Skeletal muscle cell (primary cell): ENCODE results near the gene HSPA4.

Experiments used
- DNase-seq: peaks from one replicate; pipeline ENCODE4 v3.0.0-alpha.2; 2010; ENCODE audit warnings: low read depth
- H3K4me3 ChIP-seq: 2 replicates; pipeline ENCODE4 v1.5.1; 2011; ENCODE audit warnings: low read depth, mild to moderate bottlenecking, control low read depth, low read length, moderate library complexity

Gene HSPA4

GRCh38 chr5:133145436-133146170, 93.8 kb downstream of the HSPA4 start:
- no peak for DNase-seq
- H3K4me3 ChIP-seq, result no peak overlapping the region

GRCh38 chr5:133147411-133147810, 95.6 kb downstream of the HSPA4 start:
- DNase-seq, result peak; percentile 2
- no peak overlapping the region for H3K4me3 ChIP-seq

- no peak overlapping the region for H3K4me3 ChIP-seq
- DNase-seq, result no peak
Observed at GRCh38 chr5:133147815-133148567, 96.2 kb downstream of the HSPA4 start.

- no peak for DNase-seq
- H3K4me3 ChIP-seq, result no peak overlapping the region
Observed at GRCh38 chr5:133149345-133149744, 97.5 kb downstream of the HSPA4 start.

GRCh38 chr5:133150909-133151544, 99.2 kb downstream of the HSPA4 start:
- no peak overlapping the region for H3K4me3 ChIP-seq
- no peak for DNase-seq

GRCh38 chr5:133154274-133155075, 102.7 kb downstream of the HSPA4 start:
- no peak overlapping the region for H3K4me3 ChIP-seq
- DNase-seq, result no peak

- no peak for DNase-seq
- no peak overlapping the region for H3K4me3 ChIP-seq
Observed at GRCh38 chr5:133155326-133155969, 103.6 kb downstream of the HSPA4 start.
